Pancreas (tissue), 10 donors: ENCODE results near the gene DIPK2A. TPM values are rescaled to one million over a fixed set of nuclear protein-coding genes. Genes with fewer than 3 reads are reported as not detected.

Experiments used
- ATAC-seq, 4 donors: fragments of 200-7000 bp; cut with Tn5 transposase; one replicate each; pipeline versions ENCODE4 v1.8.0 to v1.9.1; 2020; ENCODE audit warnings: mild to moderate bottlenecking in 4 of 4, moderate library complexity in 4 of 4
- DNase-seq, 6 donors: peaks; one replicate each; pipeline ENCODE4 v3.0.0-alpha.2; 2020
- FAIRE-seq: peaks from 2 replicates; lab custom pipeline; 2012; peaks lifted over from hg19 to GRCh38; lab: Jason Lieb, UNC
- H3K27ac ChIP-seq, 4 donors: fragments of 200-600 bp; sonication (generic); 1 replicate in 3 of 4; 2 replicates in 1 of 4; pipeline versions ENCODE4 v1.5.0 to v1.8.0; 2020
- H3K27me3 ChIP-seq, 4 donors: fragments of 200-600 bp; one replicate each; pipeline ENCODE4 v1.8.0; 2021
- H3K36me3 ChIP-seq, 3 donors: fragments of 200-600 bp; sonication (generic) in 1 of 3; one replicate each; pipeline versions ENCODE4 v1.5.0 to v1.8.0; 2020 to 2021
- H3K4me1 ChIP-seq, 3 donors: fragments of 200-600 bp; one replicate each; pipeline ENCODE4 v1.8.0; 2021
- H3K4me3 ChIP-seq, 4 donors: fragments of 200-600 bp; sonication (generic) in 2 of 4; one replicate each; pipeline versions ENCODE4 v1.5.0 to v1.8.0; 2020 to 2021
- H3K9me3 ChIP-seq, 4 donors: fragments of 200-600 bp; one replicate each; pipeline ENCODE4 v1.8.0; 2021
- WGBS, 2 donors: extraction: QIAGEN DNeasy Blood & Tissue Kit; methylation state at CpG; one replicate each; pipeline ENCODE4 v1.1.7; 2013; 5-methylcytosine and 5-hydroxymethylcytosine counted together
- intact Hi-C, 3 donors: fragments of 100-400 bp; cut with DNase I; formaldehyde crosslinking; loops; one replicate each; pipeline versions ENCODE4 v1.11.1 to v1.14.2; 2022
- polyA plus RNA-seq, 2 donors: library from polyadenylated mRNA; stranded (reverse); fragments of 200-250 nt; gene quantifications; one replicate each; pipeline ENCODE4 v1.2.3, GENCODE V29; 2013
- total RNA-seq, 6 donors: library from RNA; stranded (reverse); fragmentation: NEBNext Ultra II Directional in 4 of 6; extraction: Animal tissue kit (Norgen Biotek cat#: 25700) in 4 of 6; gene quantifications; one replicate each; pipeline versions ENCODE4 v1.2.1 to v1.2.4, GENCODE V29; 2021 to 2023
- TF ChIP-seq, protein P1 (sequence below), 4 donors: fragments of 200-600 bp; sonication (generic) in 3 of 4; IDR thresholded peaks; one replicate each; pipeline versions ENCODE4 v1.5.0 to v1.8.0; 2021; ENCODE audit warnings: antibody characterized with exemption in 4 of 4
- donor health status: healthy with polysubstance abuse.
- donor health status: DM: no; HTN: no; CAD: no; lungs with moderate emphysema.
- donor health status: DM: no; HTN: no; CAD: no.
- donor health status: control.
- donor health status: control.
- donor health status: Bipolar disorder and iron deficiency.
- donor health status: DM: yes; HTN: yes; CAD: no.
- donor health status: DM: no; HTN: no; CAD: no.
- donor health status: DM: no; HTN: no; CAD: no.
- donor health status: DM: yes; HTN: yes; CAD: no.

DIPK2A gene
- total and polyA plus RNA-seq, 8 donors = 1.6 to 11.2 (median 4.3) TPM

GRCh38 chr3:143934791-143935190 lies 36.8 kb upstream of the DIPK2A start:
- no peak overlapping the region for H3K27ac ChIP-seq
- H3K36me3 ChIP-seq = no peaks in the 10 kb centered on the region
- TF ChIP-seq, protein P1, sequence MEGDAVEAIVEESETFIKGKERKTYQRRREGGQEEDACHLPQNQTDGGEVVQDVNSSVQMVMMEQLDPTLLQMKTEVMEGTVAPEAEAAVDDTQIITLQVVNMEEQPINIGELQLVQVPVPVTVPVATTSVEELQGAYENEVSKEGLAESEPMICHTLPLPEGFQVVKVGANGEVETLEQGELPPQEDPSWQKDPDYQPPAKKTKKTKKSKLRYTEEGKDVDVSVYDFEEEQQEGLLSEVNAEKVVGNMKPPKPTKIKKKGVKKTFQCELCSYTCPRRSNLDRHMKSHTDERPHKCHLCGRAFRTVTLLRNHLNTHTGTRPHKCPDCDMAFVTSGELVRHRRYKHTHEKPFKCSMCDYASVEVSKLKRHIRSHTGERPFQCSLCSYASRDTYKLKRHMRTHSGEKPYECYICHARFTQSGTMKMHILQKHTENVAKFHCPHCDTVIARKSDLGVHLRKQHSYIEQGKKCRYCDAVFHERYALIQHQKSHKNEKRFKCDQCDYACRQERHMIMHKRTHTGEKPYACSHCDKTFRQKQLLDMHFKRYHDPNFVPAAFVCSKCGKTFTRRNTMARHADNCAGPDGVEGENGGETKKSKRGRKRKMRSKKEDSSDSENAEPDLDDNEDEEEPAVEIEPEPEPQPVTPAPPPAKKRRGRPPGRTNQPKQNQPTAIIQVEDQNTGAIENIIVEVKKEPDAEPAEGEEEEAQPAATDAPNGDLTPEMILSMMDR (IDR thresholded peaks at IDR 0.05) = no peak
- no peaks in the 10 kb centered on the region for H3K4me1 ChIP-seq
- H3K9me3 ChIP-seq = no peaks in the 10 kb centered on the region
- ATAC-seq = no peak
- intact Hi-C loops = no loop called here
- H3K4me3 ChIP-seq = no peak overlapping the region
- no peak for DNase-seq
- H3K27me3 ChIP-seq = no peaks in the 10 kb centered on the region
- FAIRE-seq = no peak
- 34 to 52% methylated on average over 3 of the region's 3 CpGs for WGBS, 2 donors

- no peaks in the 10 kb centered on the region for H3K4me1 ChIP-seq
- DNase-seq (no peak), FAIRE-seq (no peak), ATAC-seq (no peak)
- H3K36me3 ChIP-seq = no peaks in the 10 kb centered on the region
- H3K27ac ChIP-seq = no peak overlapping the region
- intact Hi-C loops = no loop called here
- TF ChIP-seq, protein P1 (IDR thresholded peaks at IDR 0.05) = no peak
- no peaks in the 10 kb centered on the region for H3K9me3 ChIP-seq
- WGBS, 2 donors = 48 to 68% methylated on average over 1 of the region's 1 CpG
- H3K4me3 ChIP-seq = no peak overlapping the region
- no peaks in the 10 kb centered on the region for H3K27me3 ChIP-seq
These were observed 35.9 kb upstream of the DIPK2A start for GRCh38 chr3:143935678-143936077.

DNA sequence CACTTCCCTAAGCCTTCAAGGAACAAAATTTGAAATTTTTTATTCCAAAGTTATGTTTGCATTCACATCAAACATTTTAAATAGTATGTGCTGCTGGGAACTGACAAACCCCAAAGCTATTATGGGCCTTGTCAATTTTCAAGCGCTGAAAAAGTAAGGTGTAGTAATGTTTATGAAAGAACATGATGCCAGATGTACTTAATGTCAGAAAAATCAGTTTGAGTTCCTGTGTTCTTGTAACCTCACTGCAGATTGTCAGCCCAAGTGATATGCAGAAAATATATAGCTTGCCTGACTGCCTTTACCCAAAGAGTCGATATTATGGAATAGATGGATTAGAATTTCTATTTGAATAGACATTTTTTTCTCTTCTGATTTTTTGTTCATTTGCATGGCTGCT lies 20.8 kb upstream of the DIPK2A start:
- Histone ChIP-seq H3K36me3 (no peaks in the 10 kb centered on the region), H3K27ac (no peak overlapping the region), H3K4me1 (no peaks in the 10 kb centered on the region), H3K9me3 (no peaks in the 10 kb centered on the region), H3K4me3 (no peak overlapping the region), H3K27me3 (no peaks in the 10 kb centered on the region)
- DNase-seq (no peak), ATAC-seq (no peak), FAIRE-seq (no peak)
- WGBS, 2 donors = 71 to 74% methylated on average over 2 of the region's 2 CpGs
- intact Hi-C loops = no loop called here
- TF ChIP-seq, protein P1 (IDR thresholded peaks at IDR 0.05) = no peak

DNA sequence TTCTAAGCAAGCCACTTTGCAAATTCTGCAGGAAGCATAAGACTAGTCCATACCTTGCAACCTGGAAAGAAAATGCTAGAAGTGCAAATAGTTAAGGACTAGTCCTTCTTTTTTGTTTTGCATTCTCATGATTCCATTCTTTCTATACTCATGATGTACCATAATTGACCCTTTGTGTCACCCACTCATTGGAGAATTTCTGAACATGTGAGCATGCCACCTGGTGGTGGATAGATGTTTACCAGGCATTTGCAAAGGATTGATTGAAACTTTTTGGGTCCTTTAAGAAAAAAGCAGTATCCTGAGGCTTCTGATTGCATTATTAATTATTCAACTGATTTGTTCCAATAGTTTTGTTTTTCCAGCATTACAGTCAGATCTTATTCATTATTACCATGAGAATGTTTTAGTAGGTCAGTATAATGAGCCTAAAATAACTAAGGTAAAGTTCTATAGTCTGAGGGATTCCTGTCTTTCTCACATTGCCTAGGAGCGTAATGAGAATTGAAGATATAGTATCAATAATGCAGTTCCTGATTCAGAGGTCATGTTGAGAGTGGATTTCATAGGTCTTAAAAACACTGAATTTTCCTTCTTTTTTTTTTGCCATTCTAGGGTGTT lies 20.2 kb upstream of the DIPK2A start:
- no peaks in the 10 kb centered on the region for H3K36me3 ChIP-seq
- 86 to 97% methylated on average over 1 of the region's 1 CpG for WGBS, 2 donors
- DNase-seq (no peak), ATAC-seq (peak in 2 of 4 donors; percentile 25 to 45), FAIRE-seq (no peak)
- TF ChIP-seq, protein P1 (IDR thresholded peaks at IDR 0.05) = peak in 3 of 4 donors; percentile 37
- H3K9me3 ChIP-seq = no peaks in the 10 kb centered on the region
- H3K27me3 ChIP-seq = no peaks in the 10 kb centered on the region
- no peak overlapping the region for H3K27ac ChIP-seq
- H3K4me1 ChIP-seq = no peaks in the 10 kb centered on the region
- H3K4me3 ChIP-seq = no peak overlapping the region
- intact Hi-C loops = no loop called here

DNA sequence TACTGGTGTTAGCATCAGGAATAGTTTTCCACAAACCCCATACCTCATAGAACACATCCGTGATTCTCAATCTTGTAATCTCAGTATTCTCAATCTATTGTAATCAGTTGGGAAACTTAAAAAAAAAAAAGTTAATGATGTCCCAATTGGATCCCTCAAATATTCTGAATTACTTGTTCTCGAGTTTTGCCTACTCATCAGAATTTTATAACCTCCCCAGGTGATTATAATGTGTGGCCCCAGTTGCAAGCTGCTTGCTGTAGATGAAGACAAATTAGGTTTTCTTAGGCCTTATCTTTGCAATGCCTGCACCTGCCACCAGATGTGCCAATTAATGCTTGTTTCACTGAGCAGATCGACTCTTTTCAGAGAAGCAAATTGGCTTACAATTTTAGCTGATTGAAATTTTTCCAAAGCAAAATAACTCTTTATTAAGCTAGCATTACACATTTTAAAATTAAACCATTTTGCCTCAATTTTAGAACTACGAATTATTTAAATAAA lies 19.0 kb upstream of the DIPK2A start:
- Histone ChIP-seq H3K27ac (no peak overlapping the region), H3K36me3 (no peaks in the 10 kb centered on the region), H3K9me3 (no peaks in the 10 kb centered on the region), H3K27me3 (no peaks in the 10 kb centered on the region), H3K4me1 (no peaks in the 10 kb centered on the region), H3K4me3 (no peak overlapping the region)
- WGBS, 2 donors = 41 to 57% methylated on average over 4 of the region's 4 CpGs
- intact Hi-C loops = no loop called here
- TF ChIP-seq, protein P1 (IDR thresholded peaks at IDR 0.05) = no peak
- FAIRE-seq = no peak
- DNase-seq = no peak
- ATAC-seq = no peak
